ENCODE data around the gene GABRA4. TPM values are rescaled to one million over a fixed set of nuclear protein-coding genes. Genes with fewer than 3 reads are reported as not detected.

GABRA4 gene
- total RNA-seq, 4 donors from 2014 or later, result 0.35 TPM; not detected in 3

- TF ChIP-seq POLR2A (IDR thresholded peaks at IDR 0.05) (no peak), CTCF (IDR thresholded peaks at IDR 0.05) (no peak)
- intact Hi-C loops (cut with DNase I; ENCODE audit: low total_unique reads), result no loop called here
- no peak for DNase-seq
- no peak overlapping the region for H3K27ac ChIP-seq
- H3K4me1 ChIP-seq, result no peaks in the 10 kb centered on the region
- H3K4me3 ChIP-seq, result no peak overlapping the region
- no peaks in the 10 kb centered on the region for H3K9me3 ChIP-seq
- H3K27me3 ChIP-seq, result no peaks in the 10 kb centered on the region
- no peaks in the 10 kb centered on the region for H3K36me3 ChIP-seq
Observed at GRCh38 chr4:46937493-46937892, 55.9 kb downstream of the GABRA4 start.

- H3K27me3 ChIP-seq, result no peaks in the 10 kb centered on the region
- H3K36me3 ChIP-seq, result no peaks in the 10 kb centered on the region
- no peak for DNase-seq
- no peak overlapping the region for H3K4me3 ChIP-seq
- H3K9me3 ChIP-seq, result no peaks in the 10 kb centered on the region
- TF ChIP-seq CTCF (IDR thresholded peaks at IDR 0.05), result no peak
- no peak for TF ChIP-seq POLR2A (IDR thresholded peaks at IDR 0.05)
- intact Hi-C loops (cut with DNase I; ENCODE audit: low total_unique reads), result no loop called here
- H3K27ac ChIP-seq, result no peak overlapping the region
- H3K4me1 ChIP-seq, result no peaks in the 10 kb centered on the region
Observed at GRCh38 chr4:46934726-46935125, 58.7 kb downstream of the GABRA4 start.

GRCh38 chr4:46933686-46934085 lies 59.7 kb downstream of the GABRA4 start:
- H3K27ac ChIP-seq, result no peak overlapping the region
- H3K27me3 ChIP-seq, result no peaks in the 10 kb centered on the region
- DNase-seq, result no peak
- no peaks in the 10 kb centered on the region for H3K4me1 ChIP-seq
- H3K4me3 ChIP-seq, result no peak overlapping the region
- H3K36me3 ChIP-seq, result no peaks in the 10 kb centered on the region
- H3K9me3 ChIP-seq, result no peaks in the 10 kb centered on the region
- intact Hi-C loops (cut with DNase I; ENCODE audit: low total_unique reads), result no loop called here
- TF ChIP-seq POLR2A (IDR thresholded peaks at IDR 0.05), result no peak
- TF ChIP-seq CTCF (IDR thresholded peaks at IDR 0.05), result no peak

GRCh38 chr4:46931981-46932380 lies 61.4 kb downstream of the GABRA4 start:
- H3K4me3 ChIP-seq, result no peak overlapping the region
- H3K4me1 ChIP-seq, result no peaks in the 10 kb centered on the region
- TF ChIP-seq CTCF (IDR thresholded peaks at IDR 0.05), result peak in 2 of 4 experiments; percentile 23 to 29
- no peak for TF ChIP-seq POLR2A (IDR thresholded peaks at IDR 0.05)
- H3K27ac ChIP-seq, result no peak overlapping the region
- no peaks in the 10 kb centered on the region for H3K27me3 ChIP-seq
- H3K36me3 ChIP-seq, result no peaks in the 10 kb centered on the region
- no peak for DNase-seq
- H3K9me3 ChIP-seq, result no peaks in the 10 kb centered on the region
- intact Hi-C loops (cut with DNase I; ENCODE audit: low total_unique reads), result no loop called here

- Histone ChIP-seq H3K9me3 (no peaks in the 10 kb centered on the region), H3K4me1 (no peaks in the 10 kb centered on the region), H3K36me3 (no peaks in the 10 kb centered on the region), H3K4me3 (no peak overlapping the region), H3K27ac (no peak overlapping the region), H3K27me3 (no peaks in the 10 kb centered on the region)
- intact Hi-C loops (cut with DNase I; ENCODE audit: low total_unique reads), result no loop called here
- TF ChIP-seq CTCF (IDR thresholded peaks at IDR 0.05) (no peak), POLR2A (IDR thresholded peaks at IDR 0.05) (no peak)
- DNase-seq, result no peak
Observed at GRCh38 chr4:46930891-46931290, 62.5 kb downstream of the GABRA4 start.

All from uterus (tissue), 4 donors.